Measurements from ENCODE around the gene TMEM132C. TPM values are rescaled to one million over a fixed set of nuclear protein-coding genes. Genes with fewer than 3 reads are reported as not detected.

Gene TMEM132C
- total and polyA plus RNA-seq, 2 of the 13 experiments (the other 11 are each of a cell fraction or from before 2014, with no cell fraction given): not detected

DNA sequence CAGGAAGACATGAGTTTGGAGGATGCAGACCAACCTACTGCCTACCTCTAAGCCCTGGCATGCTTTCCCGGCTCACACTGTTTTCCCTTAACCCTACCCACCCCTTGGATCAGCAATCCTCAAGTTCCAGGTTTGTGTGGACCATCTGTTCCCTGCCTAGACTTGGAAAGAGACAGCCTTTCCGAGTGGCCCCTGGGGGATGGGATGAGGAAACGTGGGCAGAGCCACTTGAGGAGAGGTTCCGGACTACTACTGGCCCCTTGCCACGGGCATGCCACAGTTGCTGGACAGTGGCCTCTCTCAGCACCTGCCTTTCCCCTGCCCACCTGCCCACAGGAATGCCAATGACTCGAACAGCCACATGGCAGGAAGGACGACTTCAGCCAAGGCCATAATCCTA lies 420.9 kb downstream of the TMEM132C start (continued):
- TF ChIP-seq, protein P1, sequence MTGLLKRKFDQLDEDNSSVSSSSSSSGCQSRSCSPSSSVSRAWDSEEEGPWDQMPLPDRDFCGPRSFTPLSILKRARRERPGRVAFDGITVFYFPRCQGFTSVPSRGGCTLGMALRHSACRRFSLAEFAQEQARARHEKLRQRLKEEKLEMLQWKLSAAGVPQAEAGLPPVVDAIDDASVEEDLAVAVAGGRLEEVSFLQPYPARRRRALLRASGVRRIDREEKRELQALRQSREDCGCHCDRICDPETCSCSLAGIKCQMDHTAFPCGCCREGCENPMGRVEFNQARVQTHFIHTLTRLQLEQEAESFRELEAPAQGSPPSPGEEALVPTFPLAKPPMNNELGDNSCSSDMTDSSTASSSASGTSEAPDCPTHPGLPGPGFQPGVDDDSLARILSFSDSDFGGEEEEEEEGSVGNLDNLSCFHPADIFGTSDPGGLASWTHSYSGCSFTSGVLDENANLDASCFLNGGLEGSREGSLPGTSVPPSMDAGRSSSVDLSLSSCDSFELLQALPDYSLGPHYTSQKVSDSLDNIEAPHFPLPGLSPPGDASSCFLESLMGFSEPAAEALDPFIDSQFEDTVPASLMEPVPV (CRISPR knock-in tag; IDR thresholded peaks at IDR 0.05): no peak
- TF ChIP-seq SMAD9 (CRISPR knock-in tag; IDR thresholded peaks at IDR 0.05) (no peak), NR3C1 (CRISPR knock-in tag; IDR thresholded peaks at IDR 0.05) (no peak), REL (CRISPR knock-in tag; conservative IDR thresholded peaks at IDR 0.05) (no peak), ZNF44 (CRISPR knock-in tag; IDR thresholded peaks at IDR 0.05) (no peak), SP4 (CRISPR knock-in tag; IDR thresholded peaks at IDR 0.05) (no peak), ZNF777 (CRISPR knock-in tag; IDR thresholded peaks at IDR 0.05) (no peak), EHMT2 (IDR thresholded peaks at IDR 0.05; ENCODE audit: borderline replicate concordance, low read depth, low read length) (no peak)
- TF ChIP-seq, protein P2, sequence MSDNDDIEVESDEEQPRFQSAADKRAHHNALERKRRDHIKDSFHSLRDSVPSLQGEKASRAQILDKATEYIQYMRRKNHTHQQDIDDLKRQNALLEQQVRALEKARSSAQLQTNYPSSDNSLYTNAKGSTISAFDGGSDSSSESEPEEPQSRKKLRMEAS (IDR thresholded peaks at IDR 0.05): no peak
- TF ChIP-seq, protein P3, sequence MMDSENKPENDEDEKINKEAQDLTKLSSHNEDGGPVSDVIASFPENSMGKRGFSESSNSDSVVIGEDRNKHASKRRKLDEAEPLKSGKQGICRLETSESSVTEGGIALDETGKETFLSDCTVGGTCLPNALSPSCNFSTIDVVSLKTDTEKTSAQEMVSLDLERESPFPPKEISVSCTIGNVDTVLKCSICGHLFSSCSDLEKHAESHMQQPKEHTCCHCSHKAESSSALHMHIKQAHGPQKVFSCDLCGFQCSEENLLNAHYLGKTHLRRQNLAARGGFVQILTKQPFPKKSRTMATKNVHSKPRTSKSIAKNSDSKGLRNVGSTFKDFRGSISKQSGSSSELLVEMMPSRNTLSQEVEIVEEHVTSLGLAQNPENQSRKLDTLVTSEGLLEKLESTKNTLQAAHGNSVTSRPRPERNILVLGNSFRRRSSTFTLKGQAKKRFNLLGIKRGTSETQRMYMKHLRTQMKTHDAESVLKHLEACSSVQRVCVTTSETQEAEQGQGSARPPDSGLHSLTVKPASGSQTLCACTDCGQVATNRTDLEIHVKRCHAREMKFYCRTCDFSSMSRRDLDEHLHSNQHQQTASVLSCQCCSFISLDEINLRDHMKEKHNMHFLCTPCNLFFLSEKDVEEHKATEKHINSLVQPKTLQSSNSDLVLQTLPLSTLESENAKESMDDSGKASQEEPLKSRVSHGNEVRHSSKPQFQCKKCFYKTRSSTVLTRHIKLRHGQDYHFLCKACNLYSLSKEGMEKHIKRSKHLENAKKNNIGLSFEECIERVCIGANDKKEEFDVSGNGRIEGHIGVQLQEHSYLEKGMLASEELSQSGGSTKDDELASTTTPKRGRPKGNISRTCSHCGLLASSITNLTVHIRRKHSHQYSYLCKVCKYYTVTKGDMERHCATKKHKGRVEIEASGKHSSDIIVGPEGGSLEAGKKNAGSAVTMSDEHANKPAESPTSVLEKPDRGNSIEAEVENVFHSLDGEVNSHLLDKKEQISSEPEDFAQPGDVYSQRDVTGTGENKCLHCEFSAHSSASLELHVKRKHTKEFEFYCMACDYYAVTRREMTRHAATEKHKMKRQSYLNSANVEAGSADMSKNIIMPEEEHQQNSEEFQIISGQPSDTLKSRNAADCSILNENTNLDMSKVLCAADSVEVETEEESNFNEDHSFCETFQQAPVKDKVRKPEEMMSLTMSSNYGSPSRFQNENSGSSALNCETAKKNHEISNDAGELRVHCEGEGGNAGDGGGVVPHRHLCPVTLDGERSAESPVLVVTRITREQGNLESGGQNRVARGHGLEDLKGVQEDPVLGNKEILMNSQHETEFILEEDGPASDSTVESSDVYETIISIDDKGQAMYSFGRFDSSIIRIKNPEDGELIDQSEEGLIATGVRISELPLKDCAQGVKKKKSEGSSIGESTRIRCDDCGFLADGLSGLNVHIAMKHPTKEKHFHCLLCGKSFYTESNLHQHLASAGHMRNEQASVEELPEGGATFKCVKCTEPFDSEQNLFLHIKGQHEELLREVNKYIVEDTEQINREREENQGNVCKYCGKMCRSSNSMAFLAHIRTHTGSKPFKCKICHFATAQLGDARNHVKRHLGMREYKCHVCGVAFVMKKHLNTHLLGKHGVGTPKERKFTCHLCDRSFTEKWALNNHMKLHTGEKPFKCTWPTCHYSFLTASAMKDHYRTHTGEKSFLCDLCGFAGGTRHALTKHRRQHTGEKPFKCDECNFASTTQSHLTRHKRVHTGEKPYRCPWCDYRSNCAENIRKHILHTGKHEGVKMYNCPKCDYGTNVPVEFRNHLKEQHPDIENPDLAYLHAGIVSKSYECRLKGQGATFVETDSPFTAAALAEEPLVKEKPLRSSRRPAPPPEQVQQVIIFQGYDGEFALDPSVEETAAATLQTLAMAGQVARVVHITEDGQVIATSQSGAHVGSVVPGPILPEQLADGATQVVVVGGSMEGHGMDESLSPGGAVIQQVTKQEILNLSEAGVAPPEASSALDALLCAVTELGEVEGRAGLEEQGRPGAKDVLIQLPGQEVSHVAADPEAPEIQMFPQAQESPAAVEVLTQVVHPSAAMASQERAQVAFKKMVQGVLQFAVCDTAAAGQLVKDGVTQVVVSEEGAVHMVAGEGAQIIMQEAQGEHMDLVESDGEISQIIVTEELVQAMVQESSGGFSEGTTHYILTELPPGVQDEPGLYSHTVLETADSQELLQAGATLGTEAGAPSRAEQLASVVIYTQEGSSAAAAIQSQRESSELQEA (CRISPR knock-in tag; IDR thresholded peaks at IDR 0.05; ENCODE audit: not compliant biosample characterization): no peak
